SW480 (cell line): ENCODE measurements around the gene MKS1.

Source experiments
- DNase-seq: peaks from one replicate; pipeline ENCODE4 v3.0.0-alpha.2; 2016; ENCODE audit warnings: low spot score

MKS1 gene

GRCh38 chr17:58244963-58245362 lies 25.9 kb upstream of the MKS1 start:
- no peak for DNase-seq

GRCh38 chr17:58242171-58242784 lies 23.2 kb upstream of the MKS1 start:
- no peak for DNase-seq

- DNase-seq: no peak
Measured at GRCh38 chr17:58239987-58240386, 20.9 kb upstream of the MKS1 start.

- DNase-seq: no peak
Measured at GRCh38 chr17:58238147-58238634, 19.1 kb upstream of the MKS1 start, which contains the start of gene LPO. TSS of gene LPO (plus strand) at chr17:58238584. CDS start at chr17:58242980, 4,396 bp downstream.

- no peak for DNase-seq
Measured at GRCh38 chr17:58236394-58236793, 17.3 kb upstream of the MKS1 start.

GRCh38 chr17:58235821-58236220 lies 16.8 kb upstream of the MKS1 start:
- no peak for DNase-seq

- DNase-seq: no peak
Measured at GRCh38 chr17:58234512-58234911, 15.5 kb upstream of the MKS1 start.

GRCh38 chr17:58233543-58233942 lies 14.5 kb upstream of the MKS1 start:
- DNase-seq: no peak

GRCh38 chr17:58232707-58233156 lies 13.7 kb upstream of the MKS1 start:
- no peak for DNase-seq

- DNase-seq: no peak
Measured at GRCh38 chr17:58231641-58232040, 12.6 kb upstream of the MKS1 start.

- no peak for DNase-seq
Measured at GRCh38 chr17:58229881-58230280, 10.8 kb upstream of the MKS1 start.

- no peak for DNase-seq
Measured at GRCh38 chr17:58229384-58229783, 10.3 kb upstream of the MKS1 start.

GRCh38 chr17:58228679-58229078 lies 9.6 kb upstream of the MKS1 start:
- no peak for DNase-seq

GRCh38 chr17:58227733-58228132 lies 8.7 kb upstream of the MKS1 start:
- no peak for DNase-seq

- peak; percentile 77 for DNase-seq
Measured at GRCh38 chr17:58224315-58224714, 5.3 kb upstream of the MKS1 start.

GRCh38 chr17:58219789-58220183 lies 731 bp upstream of the MKS1 start:
- peak; percentile 8 for DNase-seq

GRCh38 chr17:58217766-58218165 lies 1.3 kb downstream of the MKS1 start:
- no peak for DNase-seq

GRCh38 chr17:58215685-58216084 lies 3.4 kb downstream of the MKS1 start:
- DNase-seq: no peak

- DNase-seq: no peak
Measured at GRCh38 chr17:58210922-58211321, 8.1 kb downstream of the MKS1 start.

GRCh38 chr17:58208344-58208743 lies 10.7 kb downstream of the MKS1 start:
- DNase-seq: no peak

- no peak for DNase-seq
Measured at GRCh38 chr17:58207451-58207850, 11.6 kb downstream of the MKS1 start.

GRCh38 chr17:58205936-58206335 lies 13.1 kb downstream of the MKS1 start:
- DNase-seq: no peak

- no peak for DNase-seq
Measured at GRCh38 chr17:58204796-58205195, 14.3 kb downstream of the MKS1 start.

- no peak for DNase-seq
Measured at GRCh38 chr17:58202859-58203258, 16.2 kb downstream of the MKS1 start.
